Measurements from ENCODE around the gene TSFM. TPM values are rescaled to one million over a fixed set of nuclear protein-coding genes. Genes with fewer than 3 reads are reported as not detected.

The TSFM gene
- total RNA-seq, 1 experiment from 2014 or later = 53.2 TPM

DNA sequence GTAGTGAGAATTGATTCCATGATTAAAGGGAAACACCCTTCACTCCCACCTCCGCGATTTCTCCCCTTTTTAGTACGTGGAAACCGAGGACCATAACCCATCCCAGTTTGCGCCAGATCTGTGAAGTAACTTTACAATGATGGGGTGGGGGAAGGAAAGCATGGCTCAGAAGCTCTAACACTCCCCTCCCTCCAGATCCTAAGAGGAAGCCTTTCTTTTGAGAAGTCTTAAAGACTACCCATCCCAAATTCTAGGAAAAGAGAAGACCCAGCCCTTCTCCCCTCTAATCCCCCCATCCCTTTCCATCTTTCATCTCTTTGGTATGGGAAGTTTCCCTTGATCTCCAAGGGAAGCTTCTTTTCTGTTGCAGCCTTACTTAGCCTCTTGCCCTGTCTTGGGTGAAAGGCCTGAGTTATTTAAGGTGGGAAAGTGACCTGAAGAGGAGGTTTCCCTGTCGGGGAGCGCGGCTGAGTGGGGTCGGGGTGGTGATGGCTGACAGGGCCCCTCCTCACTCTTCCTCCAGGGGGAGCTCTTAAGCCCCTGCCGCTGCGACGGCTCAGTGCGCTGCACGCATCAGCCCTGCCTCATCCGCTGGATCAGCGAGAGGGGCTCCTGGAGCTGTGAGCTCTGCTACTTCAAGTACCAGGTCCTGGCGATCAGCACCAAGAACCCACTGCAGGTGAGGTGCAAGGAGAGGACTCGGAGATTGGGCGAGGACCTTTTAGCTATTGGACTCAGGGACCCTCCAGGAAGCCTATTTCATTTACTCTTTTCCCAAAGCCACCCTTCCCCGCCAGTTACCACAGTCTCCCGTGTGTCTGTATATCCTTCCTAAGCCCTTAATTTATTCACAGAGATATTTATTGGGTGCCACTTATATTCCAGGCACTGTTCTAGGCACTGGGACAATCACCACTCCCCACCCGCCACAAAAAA is 25.9 kb upstream of the TSFM start:
- H3K27me3 ChIP-seq (ENCODE audit: insufficient read depth, low read length) = no peaks in the 10 kb centered on the region
- ATAC-seq (peak; percentile 51), DNase-seq (ENCODE audit: low read depth, low spot score) (no peak)
- TF ChIP-seq, protein P1, sequence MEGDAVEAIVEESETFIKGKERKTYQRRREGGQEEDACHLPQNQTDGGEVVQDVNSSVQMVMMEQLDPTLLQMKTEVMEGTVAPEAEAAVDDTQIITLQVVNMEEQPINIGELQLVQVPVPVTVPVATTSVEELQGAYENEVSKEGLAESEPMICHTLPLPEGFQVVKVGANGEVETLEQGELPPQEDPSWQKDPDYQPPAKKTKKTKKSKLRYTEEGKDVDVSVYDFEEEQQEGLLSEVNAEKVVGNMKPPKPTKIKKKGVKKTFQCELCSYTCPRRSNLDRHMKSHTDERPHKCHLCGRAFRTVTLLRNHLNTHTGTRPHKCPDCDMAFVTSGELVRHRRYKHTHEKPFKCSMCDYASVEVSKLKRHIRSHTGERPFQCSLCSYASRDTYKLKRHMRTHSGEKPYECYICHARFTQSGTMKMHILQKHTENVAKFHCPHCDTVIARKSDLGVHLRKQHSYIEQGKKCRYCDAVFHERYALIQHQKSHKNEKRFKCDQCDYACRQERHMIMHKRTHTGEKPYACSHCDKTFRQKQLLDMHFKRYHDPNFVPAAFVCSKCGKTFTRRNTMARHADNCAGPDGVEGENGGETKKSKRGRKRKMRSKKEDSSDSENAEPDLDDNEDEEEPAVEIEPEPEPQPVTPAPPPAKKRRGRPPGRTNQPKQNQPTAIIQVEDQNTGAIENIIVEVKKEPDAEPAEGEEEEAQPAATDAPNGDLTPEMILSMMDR (IDR thresholded peaks at IDR 0.05 in 2 of 3, conservative IDR thresholded peaks at IDR 0.05 in 1 of 3; ENCODE audit: borderline replicate concordance in 1 of 3, insufficient read depth in 1 of 3, low read depth in 2 of 3, low read length in 2 of 3) = peak in 2 of 3 experiments; percentile 89 to 96; a peak in 4 of 6 replicates
- TF ChIP-seq POLR2AphosphoS5 (IDR thresholded peaks at IDR 0.05; ENCODE audit: low read depth, low read length) = peak; percentile 31; the same call in 1 of the 2 replicates
- no peak for TF ChIP-seq SIN3A (IDR thresholded peaks at IDR 0.05; ENCODE audit: low read depth)
- TF ChIP-seq SRF (IDR thresholded peaks at IDR 0.05; ENCODE audit: low read depth) = no peak
- BruUV-seq (replicated peaks) = no TSS peak
- peak overlapping the region; percentile 59 to 64 for H3K4me3 ChIP-seq (replicated peaks in 1 of 2; ENCODE audit: low read depth in 1 of 2, low read length in 2 of 2)
- peak overlapping the region; percentile 93 for H3K4me2 ChIP-seq (ENCODE audit: low read length)
- peaks cover 5% of the 10 kb centered on the region for H3K79me2 ChIP-seq (ENCODE audit: insufficient read depth, low read length)
- H3K27ac ChIP-seq (ENCODE audit: low read depth, low read length) = no peak overlapping the region
- no peak overlapping the region for H2AFZ ChIP-seq (ENCODE audit: low read depth, low read length, poor library complexity, severe bottlenecking)
- H3K9ac ChIP-seq (ENCODE audit: low read length) = peak overlapping the region; percentile 48
- CTCF ChIA-PET = interaction anchor here (0.7 to 2.3 kb wide), 9 partner anchors 10 to 298 kb away, joined by 3 to 51 read pairs (median 6); partner anchors contain the start of genes AVIL, CYP27B1, EEF1AKMT3 and METTL1
- no peaks in the 10 kb centered on the region for H4K20me1 ChIP-seq (ENCODE audit: insufficient read depth)
- POLR2A ChIA-PET = interaction anchor here (1.1 kb wide), 2 partner anchors 10 to 12 kb away, joined by 7 to 12 read pairs; partner anchors contain the start of genes CYP27B1 and TSPAN31
- intact Hi-C loops (cut with micrococcal nuclease) = no loop called here
- H3K4me1 ChIP-seq (ENCODE audit: control insufficient read depth in 1 of 2, insufficient read depth in 2 of 2, low read length in 2 of 2) = peaks cover 20 to 37% of the 10 kb centered on the region in 2 experiments
- H3K9me2 ChIP-seq (ENCODE audit: insufficient read depth) = no peaks in the 10 kb centered on the region
- RAD21 ChIA-PET (ENCODE audit: low non-redundant PET in 1 of 2, low total read pairs in 2 of 2, uncharacterized antibody in 2 of 2, unreplicated experiment in 2 of 2) = interaction anchor here in 1 of 2 experiments (1.2 kb wide), 1 partner anchor 174 kb away, joined by 3 read pairs; no protein-coding TSS in a partner anchor
- H3K36me3 ChIP-seq (ENCODE audit: control insufficient read depth in 1 of 2, insufficient read depth in 2 of 2, low read length in 2 of 2) = no peaks in the 10 kb centered on the region
- no peaks in the 10 kb centered on the region for H3K9me3 ChIP-seq (ENCODE audit: control insufficient read depth in 1 of 2, insufficient read depth in 1 of 2, low read depth in 1 of 2, low read length in 2 of 2)
